WTC11 (cell line): Measurements from ENCODE around the gene FAM78B. TPM values are rescaled to one million over a fixed set of nuclear protein-coding genes. Genes with fewer than 3 reads are reported as not detected.

Experiments
- ATAC-seq: fragments of 200-7000 bp; cut with Tn5 transposase; 2 replicates; pipeline ENCODE4 v1.10.0; 2021; ENCODE audit warnings: mild to moderate bottlenecking, moderate library complexity
- CTCF ChIA-PET: fragments of 300-600 bp; sonication (Branson Sonifier 250); formaldehyde crosslinking; loops from one replicate; lab custom pipeline; 2021; ENCODE audit warnings: antibody characterized with exemption; lab: Charles Lee
- POLR2A ChIA-PET: fragments of 350-600 bp; sonication (Branson Sonifier 250); formaldehyde crosslinking; loops from one replicate; lab custom pipeline; 2021; ENCODE audit warnings: antibody characterized with exemption; lab: Charles Lee
- DNase-seq: peaks from one replicate; pipeline ENCODE4 v3.0.0; 2021; ENCODE audit warnings: low spot score
- H3K27ac Mint-ChIP-seq: 2 replicates; pipeline ENCODE4 v1.8.0; 2021; ENCODE audit warnings: mixed read lengths
- H3K27me3 Mint-ChIP-seq: 2 replicates; pipeline ENCODE4 v1.8.0; 2021; ENCODE audit warnings: low read depth, mild to moderate bottlenecking, moderate library complexity, mixed read lengths
- H3K36me3 Mint-ChIP-seq: 2 replicates; pipeline ENCODE4 v1.8.0; 2021; ENCODE audit warnings: mixed read lengths
- H3K4me1 Mint-ChIP-seq: 2 replicates; pipeline ENCODE4 v1.8.0; 2022; ENCODE audit warnings: mixed read lengths
- H3K4me3 Mint-ChIP-seq: 2 replicates; pipeline ENCODE4 v1.8.0; 2021; ENCODE audit warnings: mild to moderate bottlenecking, moderate library complexity, mixed read lengths
- H3K9me3 Mint-ChIP-seq: 2 replicates; pipeline ENCODE4 v1.8.0; 2021; ENCODE audit warnings: mixed read lengths
- E2F5 ChIP-seq: sonication (generic); formaldehyde crosslinking; IDR thresholded peaks from 2 replicates; pipeline ENCODE4 v1.8.1; 2022; ENCODE audit warnings: mild to moderate bottlenecking, moderate library complexity, missing genetic modification reagents
- ESRRA ChIP-seq: sonication (generic); formaldehyde crosslinking; IDR thresholded peaks from 2 replicates; pipeline ENCODE4 v1.8.1; 2022; ENCODE audit warnings: mild to moderate bottlenecking, missing genetic modification reagents, borderline replicate concordance
- FOXP1 ChIP-seq: sonication (generic); formaldehyde crosslinking; IDR thresholded peaks from 2 replicates; pipeline ENCODE4 v1.8.0; 2022; ENCODE audit warnings: missing genetic modification reagents, mild to moderate bottlenecking, moderate library complexity, borderline replicate concordance
- GRHL2 ChIP-seq: fragments of 250-450 bp; sonication (Bioruptor Pico); IDR thresholded peaks from 2 replicates; pipeline ENCODE4 v1.8.0; 2022; ENCODE audit warnings: mild to moderate bottlenecking, moderate library complexity; ENCODE audit not compliant: insufficient replicate concordance, severe bottlenecking
- GTF2I ChIP-seq: fragments of 250-450 bp; sonication (Bioruptor Pico); conservative IDR thresholded peaks from 2 replicates; pipeline ENCODE4 v1.4.0; 2021; ENCODE audit warnings: mild to moderate bottlenecking
- HMGA2 ChIP-seq: fragments of 250-450 bp; sonication (Bioruptor Pico); IDR thresholded peaks from 2 replicates; pipeline ENCODE4 v1.4.0; 2021; ENCODE audit warnings: mild to moderate bottlenecking, moderate library complexity
- NFATC4 ChIP-seq: fragments of 250-450 bp; sonication (Bioruptor Pico); IDR thresholded peaks from 2 replicates; pipeline ENCODE4 v1.9.0; 2021; ENCODE audit warnings: mild to moderate bottlenecking
- NR1H2 ChIP-seq: sonication (generic); formaldehyde crosslinking; IDR thresholded peaks from 2 replicates; pipeline ENCODE4 v1.9.0; 2021; ENCODE audit warnings: mild to moderate bottlenecking, moderate library complexity, missing genetic modification reagents
- OVOL2 ChIP-seq: fragments of 250-450 bp; sonication (Bioruptor Pico); IDR thresholded peaks from 2 replicates; pipeline ENCODE4 v1.9.0; 2021; ENCODE audit warnings: mild to moderate bottlenecking, borderline replicate concordance
- PREB ChIP-seq: sonication (generic); formaldehyde crosslinking; IDR thresholded peaks from 2 replicates; pipeline ENCODE4 v1.8.1; 2022; ENCODE audit warnings: mild to moderate bottlenecking, missing genetic modification reagents, moderate library complexity, borderline replicate concordance
- RORB ChIP-seq: fragments of 250-450 bp; sonication (Bioruptor Pico); IDR thresholded peaks from 2 replicates; pipeline ENCODE4 v1.9.0; 2021; ENCODE audit warnings: mild to moderate bottlenecking
- SMAD3 ChIP-seq: sonication (generic); formaldehyde crosslinking; IDR thresholded peaks from 2 replicates; pipeline ENCODE4 v1.8.0; 2022; ENCODE audit warnings: missing genetic modification reagents, mild to moderate bottlenecking, borderline replicate concordance
- ZNF263 ChIP-seq: sonication (generic); formaldehyde crosslinking; IDR thresholded peaks from 2 replicates; pipeline ENCODE4 v1.8.1; 2022; ENCODE audit warnings: low read depth, mild to moderate bottlenecking, moderate library complexity, missing genetic modification reagents
- total RNA-seq: library from RNA; stranded (reverse); gene quantifications from 3 replicates; pipeline ENCODE4 v1.2.3, GENCODE V29; 2021
- TF ChIP-seq, protein P1 (sequence below): fragments of 200-600 bp; IDR thresholded peaks from 2 replicates; pipeline ENCODE4 v1.8.0; 2022; ENCODE audit warnings: antibody characterized with exemption
- TF ChIP-seq, protein P2 (sequence below): sonication (generic); formaldehyde crosslinking; IDR thresholded peaks from 2 replicates; pipeline ENCODE4 v1.8.1; 2022; ENCODE audit warnings: low read depth, mild to moderate bottlenecking, moderate library complexity, missing genetic modification reagents, borderline replicate concordance
- TF ChIP-seq, protein P3 (sequence below): sonication (generic); formaldehyde crosslinking; IDR thresholded peaks from 2 replicates; pipeline ENCODE4 v1.8.0; 2022; ENCODE audit warnings: mild to moderate bottlenecking, missing genetic modification reagents
- TF ChIP-seq, protein P4 (sequence below): fragments of 250-450 bp; sonication (Bioruptor Pico); IDR thresholded peaks from 2 replicates; pipeline ENCODE4 v1.9.0; 2021; ENCODE audit warnings: mild to moderate bottlenecking, borderline replicate concordance
- TF ChIP-seq, protein P5 (sequence below): fragments of 250-450 bp; sonication (Bioruptor Pico); IDR thresholded peaks from 2 replicates; pipeline ENCODE4 v1.8.0; 2021; ENCODE audit warnings: mild to moderate bottlenecking
- TF ChIP-seq, protein P6 (sequence below): fragments of 250-450 bp; sonication (Bioruptor Pico); IDR thresholded peaks from 2 replicates; pipeline ENCODE4 v1.9.0; 2021; ENCODE audit warnings: mild to moderate bottlenecking

The FAM78B gene
- total RNA-seq, 1 experiment from 2014 or later = 2.6 TPM

- TF ChIP-seq, protein P1, sequence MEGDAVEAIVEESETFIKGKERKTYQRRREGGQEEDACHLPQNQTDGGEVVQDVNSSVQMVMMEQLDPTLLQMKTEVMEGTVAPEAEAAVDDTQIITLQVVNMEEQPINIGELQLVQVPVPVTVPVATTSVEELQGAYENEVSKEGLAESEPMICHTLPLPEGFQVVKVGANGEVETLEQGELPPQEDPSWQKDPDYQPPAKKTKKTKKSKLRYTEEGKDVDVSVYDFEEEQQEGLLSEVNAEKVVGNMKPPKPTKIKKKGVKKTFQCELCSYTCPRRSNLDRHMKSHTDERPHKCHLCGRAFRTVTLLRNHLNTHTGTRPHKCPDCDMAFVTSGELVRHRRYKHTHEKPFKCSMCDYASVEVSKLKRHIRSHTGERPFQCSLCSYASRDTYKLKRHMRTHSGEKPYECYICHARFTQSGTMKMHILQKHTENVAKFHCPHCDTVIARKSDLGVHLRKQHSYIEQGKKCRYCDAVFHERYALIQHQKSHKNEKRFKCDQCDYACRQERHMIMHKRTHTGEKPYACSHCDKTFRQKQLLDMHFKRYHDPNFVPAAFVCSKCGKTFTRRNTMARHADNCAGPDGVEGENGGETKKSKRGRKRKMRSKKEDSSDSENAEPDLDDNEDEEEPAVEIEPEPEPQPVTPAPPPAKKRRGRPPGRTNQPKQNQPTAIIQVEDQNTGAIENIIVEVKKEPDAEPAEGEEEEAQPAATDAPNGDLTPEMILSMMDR = no peak
- TF ChIP-seq E2F5 (no peak), ZNF263 (CRISPR knock-in tag) (no peak), GTF2I (CRISPR knock-in tag) (no peak), ESRRA (CRISPR knock-in tag) (no peak), OVOL2 (no peak), FOXP1 (CRISPR knock-in tag) (no peak), GRHL2 (no peak), SMAD3 (CRISPR knock-in tag) (no peak), PREB (no peak), HMGA2 (CRISPR knock-in tag) (no peak), RORB (no peak), NR1H2 (CRISPR knock-in tag) (no peak), NFATC4 (no peak)
- TF ChIP-seq, protein P2, sequence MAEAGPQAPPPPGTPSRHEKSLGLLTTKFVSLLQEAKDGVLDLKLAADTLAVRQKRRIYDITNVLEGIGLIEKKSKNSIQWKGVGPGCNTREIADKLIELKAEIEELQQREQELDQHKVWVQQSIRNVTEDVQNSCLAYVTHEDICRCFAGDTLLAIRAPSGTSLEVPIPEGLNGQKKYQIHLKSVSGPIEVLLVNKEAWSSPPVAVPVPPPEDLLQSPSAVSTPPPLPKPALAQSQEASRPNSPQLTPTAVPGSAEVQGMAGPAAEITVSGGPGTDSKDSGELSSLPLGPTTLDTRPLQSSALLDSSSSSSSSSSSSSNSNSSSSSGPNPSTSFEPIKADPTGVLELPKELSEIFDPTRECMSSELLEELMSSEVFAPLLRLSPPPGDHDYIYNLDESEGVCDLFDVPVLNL (CRISPR knock-in tag) = no peak
- TF ChIP-seq, protein P3, sequence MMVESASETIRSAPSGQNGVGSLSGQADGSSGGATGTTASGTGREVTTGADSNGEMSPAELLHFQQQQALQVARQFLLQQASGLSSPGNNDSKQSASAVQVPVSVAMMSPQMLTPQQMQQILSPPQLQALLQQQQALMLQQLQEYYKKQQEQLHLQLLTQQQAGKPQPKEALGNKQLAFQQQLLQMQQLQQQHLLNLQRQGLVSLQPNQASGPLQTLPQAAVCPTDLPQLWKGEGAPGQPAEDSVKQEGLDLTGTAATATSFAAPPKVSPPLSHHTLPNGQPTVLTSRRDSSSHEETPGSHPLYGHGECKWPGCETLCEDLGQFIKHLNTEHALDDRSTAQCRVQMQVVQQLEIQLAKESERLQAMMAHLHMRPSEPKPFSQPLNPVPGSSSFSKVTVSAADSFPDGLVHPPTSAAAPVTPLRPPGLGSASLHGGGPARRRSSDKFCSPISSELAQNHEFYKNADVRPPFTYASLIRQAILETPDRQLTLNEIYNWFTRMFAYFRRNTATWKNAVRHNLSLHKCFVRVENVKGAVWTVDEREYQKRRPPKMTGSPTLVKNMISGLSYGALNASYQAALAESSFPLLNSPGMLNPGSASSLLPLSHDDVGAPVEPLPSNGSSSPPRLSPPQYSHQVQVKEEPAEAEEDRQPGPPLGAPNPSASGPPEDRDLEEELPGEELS (CRISPR knock-in tag) = no peak
- TF ChIP-seq, protein P4, sequence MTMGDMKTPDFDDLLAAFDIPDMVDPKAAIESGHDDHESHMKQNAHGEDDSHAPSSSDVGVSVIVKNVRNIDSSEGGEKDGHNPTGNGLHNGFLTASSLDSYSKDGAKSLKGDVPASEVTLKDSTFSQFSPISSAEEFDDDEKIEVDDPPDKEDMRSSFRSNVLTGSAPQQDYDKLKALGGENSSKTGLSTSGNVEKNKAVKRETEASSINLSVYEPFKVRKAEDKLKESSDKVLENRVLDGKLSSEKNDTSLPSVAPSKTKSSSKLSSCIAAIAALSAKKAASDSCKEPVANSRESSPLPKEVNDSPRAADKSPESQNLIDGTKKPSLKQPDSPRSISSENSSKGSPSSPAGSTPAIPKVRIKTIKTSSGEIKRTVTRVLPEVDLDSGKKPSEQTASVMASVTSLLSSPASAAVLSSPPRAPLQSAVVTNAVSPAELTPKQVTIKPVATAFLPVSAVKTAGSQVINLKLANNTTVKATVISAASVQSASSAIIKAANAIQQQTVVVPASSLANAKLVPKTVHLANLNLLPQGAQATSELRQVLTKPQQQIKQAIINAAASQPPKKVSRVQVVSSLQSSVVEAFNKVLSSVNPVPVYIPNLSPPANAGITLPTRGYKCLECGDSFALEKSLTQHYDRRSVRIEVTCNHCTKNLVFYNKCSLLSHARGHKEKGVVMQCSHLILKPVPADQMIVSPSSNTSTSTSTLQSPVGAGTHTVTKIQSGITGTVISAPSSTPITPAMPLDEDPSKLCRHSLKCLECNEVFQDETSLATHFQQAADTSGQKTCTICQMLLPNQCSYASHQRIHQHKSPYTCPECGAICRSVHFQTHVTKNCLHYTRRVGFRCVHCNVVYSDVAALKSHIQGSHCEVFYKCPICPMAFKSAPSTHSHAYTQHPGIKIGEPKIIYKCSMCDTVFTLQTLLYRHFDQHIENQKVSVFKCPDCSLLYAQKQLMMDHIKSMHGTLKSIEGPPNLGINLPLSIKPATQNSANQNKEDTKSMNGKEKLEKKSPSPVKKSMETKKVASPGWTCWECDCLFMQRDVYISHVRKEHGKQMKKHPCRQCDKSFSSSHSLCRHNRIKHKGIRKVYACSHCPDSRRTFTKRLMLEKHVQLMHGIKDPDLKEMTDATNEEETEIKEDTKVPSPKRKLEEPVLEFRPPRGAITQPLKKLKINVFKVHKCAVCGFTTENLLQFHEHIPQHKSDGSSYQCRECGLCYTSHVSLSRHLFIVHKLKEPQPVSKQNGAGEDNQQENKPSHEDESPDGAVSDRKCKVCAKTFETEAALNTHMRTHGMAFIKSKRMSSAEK (CRISPR knock-in tag) = no peak
- TF ChIP-seq, protein P5, sequence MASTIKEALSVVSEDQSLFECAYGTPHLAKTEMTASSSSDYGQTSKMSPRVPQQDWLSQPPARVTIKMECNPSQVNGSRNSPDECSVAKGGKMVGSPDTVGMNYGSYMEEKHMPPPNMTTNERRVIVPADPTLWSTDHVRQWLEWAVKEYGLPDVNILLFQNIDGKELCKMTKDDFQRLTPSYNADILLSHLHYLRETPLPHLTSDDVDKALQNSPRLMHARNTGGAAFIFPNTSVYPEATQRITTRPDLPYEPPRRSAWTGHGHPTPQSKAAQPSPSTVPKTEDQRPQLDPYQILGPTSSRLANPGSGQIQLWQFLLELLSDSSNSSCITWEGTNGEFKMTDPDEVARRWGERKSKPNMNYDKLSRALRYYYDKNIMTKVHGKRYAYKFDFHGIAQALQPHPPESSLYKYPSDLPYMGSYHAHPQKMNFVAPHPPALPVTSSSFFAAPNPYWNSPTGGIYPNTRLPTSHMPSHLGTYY = no peak
- TF ChIP-seq, protein P6, sequence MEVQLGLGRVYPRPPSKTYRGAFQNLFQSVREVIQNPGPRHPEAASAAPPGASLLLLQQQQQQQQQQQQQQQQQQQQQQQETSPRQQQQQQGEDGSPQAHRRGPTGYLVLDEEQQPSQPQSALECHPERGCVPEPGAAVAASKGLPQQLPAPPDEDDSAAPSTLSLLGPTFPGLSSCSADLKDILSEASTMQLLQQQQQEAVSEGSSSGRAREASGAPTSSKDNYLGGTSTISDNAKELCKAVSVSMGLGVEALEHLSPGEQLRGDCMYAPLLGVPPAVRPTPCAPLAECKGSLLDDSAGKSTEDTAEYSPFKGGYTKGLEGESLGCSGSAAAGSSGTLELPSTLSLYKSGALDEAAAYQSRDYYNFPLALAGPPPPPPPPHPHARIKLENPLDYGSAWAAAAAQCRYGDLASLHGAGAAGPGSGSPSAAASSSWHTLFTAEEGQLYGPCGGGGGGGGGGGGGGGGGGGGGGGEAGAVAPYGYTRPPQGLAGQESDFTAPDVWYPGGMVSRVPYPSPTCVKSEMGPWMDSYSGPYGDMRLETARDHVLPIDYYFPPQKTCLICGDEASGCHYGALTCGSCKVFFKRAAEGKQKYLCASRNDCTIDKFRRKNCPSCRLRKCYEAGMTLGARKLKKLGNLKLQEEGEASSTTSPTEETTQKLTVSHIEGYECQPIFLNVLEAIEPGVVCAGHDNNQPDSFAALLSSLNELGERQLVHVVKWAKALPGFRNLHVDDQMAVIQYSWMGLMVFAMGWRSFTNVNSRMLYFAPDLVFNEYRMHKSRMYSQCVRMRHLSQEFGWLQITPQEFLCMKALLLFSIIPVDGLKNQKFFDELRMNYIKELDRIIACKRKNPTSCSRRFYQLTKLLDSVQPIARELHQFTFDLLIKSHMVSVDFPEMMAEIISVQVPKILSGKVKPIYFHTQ = no peak
- H3K27me3 Mint-ChIP-seq = no peaks in the 10 kb centered on the region
- ATAC-seq = peak; percentile 32
- H3K4me3 Mint-ChIP-seq = no peak overlapping the region
- ChIA-PET CTCF (interaction anchor here (2.5 kb wide), 1 partner anchor 142 kb away, joined by 5 read pairs; no protein-coding TSS in a partner anchor), POLR2A (no interaction called here)
- H3K27ac Mint-ChIP-seq = no peak overlapping the region
- DNase-seq = no peak
- H3K36me3 Mint-ChIP-seq = no peaks in the 10 kb centered on the region
- peaks cover 17% of the 10 kb centered on the region for H3K4me1 Mint-ChIP-seq
- no peaks in the 10 kb centered on the region for H3K9me3 Mint-ChIP-seq
These were observed 100.7 kb downstream of the FAM78B start for GRCh38 chr1:166066107-166066506.
